CMK (cell line): Measurements from ENCODE around the gene PRRC2B.
"Not testable (repeated sequence)": the region's sequence is repeated elsewhere in the genome, so short reads cannot be mapped to it uniquely, and the experiment has no call there.

ENCODE experiments used
- DNase-seq: peaks from one replicate; pipeline ENCODE4 v3.0.0-alpha.2; 2010; ENCODE audit warnings: low read depth

PRRC2B gene

GRCh38 chr9:131387394-131387793, 6.5 kb upstream of the PRRC2B start:
- no peak for DNase-seq

DNA sequence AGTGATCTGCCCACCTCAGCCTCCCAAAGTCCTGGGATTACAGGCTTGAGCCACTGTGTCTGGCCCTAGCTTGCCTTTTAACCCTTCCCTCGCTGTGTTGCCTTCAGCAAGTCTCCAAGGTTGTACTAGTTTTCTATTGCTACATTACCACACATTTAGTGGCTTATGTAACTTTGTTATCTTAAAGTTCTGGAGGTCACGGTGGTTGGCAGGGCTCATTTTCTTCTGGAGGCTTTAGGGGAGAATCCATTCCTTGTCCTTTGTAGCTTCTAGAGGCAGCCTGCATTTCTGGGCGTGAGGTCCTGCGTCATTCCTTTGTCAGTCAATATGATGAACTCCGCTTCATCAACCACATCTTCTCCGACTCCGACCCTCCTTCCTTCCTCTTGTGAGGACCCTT, 2.9 kb upstream of the PRRC2B start:
- DNase-seq: no peak

- no peak for DNase-seq
Measured at GRCh38 chr9:131391504-131391903, 2.4 kb upstream of the PRRC2B start.

DNA sequence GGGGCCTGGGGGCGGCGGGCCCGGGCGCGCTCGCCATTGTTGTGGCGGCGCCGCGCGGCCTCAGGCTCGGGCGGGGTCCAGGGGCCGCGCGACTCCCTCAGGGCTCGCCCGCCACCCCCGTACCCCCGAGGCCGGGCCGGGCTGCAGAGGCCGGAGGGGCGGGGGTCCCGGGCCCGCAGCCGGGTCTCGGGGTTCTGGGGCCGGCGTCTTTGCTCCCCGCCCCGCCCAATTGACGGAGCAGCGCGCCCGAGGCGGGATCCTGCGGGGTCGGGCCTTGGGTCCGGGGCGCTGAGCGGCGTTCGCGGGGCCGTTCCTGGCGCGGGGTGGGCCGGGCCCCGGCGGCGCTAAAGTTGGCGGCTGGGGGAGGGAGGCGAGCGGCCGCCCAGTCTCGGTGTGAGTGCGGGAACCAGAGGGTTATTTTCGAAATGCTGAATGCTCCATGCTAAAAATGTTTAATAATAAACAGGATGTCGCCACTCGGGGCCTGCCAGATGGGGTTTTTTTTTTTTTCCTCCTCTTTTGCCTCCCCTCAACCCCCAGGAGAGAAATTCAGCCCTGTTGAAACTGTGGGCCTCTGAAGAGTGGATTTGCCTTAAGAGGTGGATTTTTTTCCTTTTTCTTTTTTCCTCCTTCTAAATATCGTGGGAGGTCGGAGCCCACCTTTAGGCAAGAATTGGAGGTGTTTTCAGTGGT, 724 bp downstream of the PRRC2B start:
- no peak for DNase-seq

DNA sequence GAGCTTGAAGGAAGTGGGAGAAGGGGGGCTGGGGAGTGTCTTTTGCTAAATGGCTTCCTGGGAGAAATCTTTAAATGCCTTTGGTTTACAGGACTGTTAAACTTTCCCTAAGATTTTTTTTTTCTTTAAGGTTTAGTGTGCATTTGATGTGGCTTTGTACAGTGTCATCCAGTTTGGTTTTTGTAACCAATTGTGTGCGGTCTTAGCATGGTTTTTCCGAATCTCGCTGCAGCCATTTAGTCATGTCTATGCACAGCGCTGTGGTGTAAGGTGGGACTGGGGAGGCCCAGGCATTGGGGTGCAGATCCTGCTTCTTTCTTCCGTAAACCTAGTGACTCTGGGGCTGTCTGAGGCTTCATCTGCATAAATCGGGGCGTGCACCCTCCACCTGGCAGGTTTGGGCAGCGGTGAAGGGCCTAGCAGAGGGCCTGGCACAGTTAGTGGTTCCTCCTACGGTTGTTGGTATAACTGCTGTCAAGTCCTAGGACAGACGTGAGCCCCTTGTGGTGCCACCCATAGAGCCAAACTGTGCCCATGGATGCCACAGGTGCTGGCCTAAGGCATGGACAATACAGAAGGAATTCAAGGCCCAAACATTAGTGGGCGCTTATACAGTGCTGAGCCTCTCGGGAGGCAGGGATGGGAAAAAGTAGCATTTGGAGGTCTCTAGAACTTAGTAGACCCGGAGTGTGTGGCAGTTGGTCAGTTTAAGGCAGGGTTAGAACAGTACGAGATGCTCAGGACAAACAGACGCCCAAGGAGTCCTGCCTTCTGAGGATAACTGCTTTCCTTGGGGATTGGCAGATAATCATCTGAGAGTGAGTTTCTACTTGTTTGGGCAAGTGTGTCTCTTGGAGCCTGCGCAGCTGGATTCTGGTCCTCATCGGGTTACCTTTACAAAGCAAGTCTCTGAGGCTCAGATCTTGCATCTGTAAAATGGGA, 1.5 kb downstream of the PRRC2B start:
- DNase-seq: no peak

GRCh38 chr9:131396099-131396479, 2.2 kb downstream of the PRRC2B start:
- DNase-seq: not testable (repeated sequence)

DNA sequence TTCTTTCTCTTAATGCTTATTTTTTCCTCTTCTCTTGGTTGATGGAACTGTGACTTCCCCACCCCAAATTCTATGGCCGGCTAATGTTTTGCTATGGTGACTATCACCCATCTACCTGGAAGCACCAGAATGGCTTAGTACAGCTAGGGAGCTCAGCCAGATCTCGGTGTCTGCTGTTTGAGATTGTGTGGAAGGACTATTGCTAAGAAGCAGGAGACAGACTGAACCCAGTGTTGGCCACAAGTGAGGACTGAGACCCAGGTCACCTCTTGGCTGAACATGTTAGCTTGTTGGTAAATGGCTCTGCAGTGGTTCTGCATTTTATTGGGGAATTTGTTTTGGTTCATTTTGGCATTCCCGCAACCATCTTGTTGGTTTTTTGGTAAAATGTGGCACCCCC, 2.7 kb downstream of the PRRC2B start:
- DNase-seq: no peak

DNA sequence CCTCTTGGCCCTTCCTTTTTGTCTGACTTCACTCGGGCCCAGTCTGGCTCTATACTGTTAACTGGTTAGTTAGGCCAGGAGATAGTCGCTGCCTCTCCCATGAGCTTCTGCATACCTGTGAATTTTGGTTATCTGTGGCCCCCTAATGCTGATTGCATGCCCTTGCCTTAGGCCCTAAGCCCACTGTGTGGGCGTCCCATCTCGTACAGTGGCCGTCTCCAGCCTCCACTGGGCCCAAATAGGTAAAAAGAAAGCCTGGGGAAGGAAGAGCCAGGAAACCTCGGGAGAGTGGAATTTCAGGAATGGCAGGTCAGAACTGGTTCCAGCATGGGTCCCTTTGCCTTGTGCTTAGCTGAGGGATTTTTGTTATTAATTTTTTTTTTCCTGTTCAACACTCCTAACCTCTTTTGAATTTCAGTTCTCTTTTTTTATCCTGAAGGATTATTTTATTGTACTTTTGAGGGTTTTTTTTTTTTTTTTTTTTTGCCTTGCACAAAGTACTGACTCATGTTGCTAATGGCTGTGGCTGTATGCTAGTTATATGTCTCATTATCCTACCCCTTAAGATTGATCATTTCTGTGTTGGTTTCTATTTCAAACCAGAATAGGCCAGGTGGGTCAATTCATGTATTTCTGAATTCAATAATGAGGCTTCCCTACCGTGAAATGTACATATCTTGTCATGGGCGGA, 3.4 kb downstream of the PRRC2B start:
- DNase-seq: no peak

DNA sequence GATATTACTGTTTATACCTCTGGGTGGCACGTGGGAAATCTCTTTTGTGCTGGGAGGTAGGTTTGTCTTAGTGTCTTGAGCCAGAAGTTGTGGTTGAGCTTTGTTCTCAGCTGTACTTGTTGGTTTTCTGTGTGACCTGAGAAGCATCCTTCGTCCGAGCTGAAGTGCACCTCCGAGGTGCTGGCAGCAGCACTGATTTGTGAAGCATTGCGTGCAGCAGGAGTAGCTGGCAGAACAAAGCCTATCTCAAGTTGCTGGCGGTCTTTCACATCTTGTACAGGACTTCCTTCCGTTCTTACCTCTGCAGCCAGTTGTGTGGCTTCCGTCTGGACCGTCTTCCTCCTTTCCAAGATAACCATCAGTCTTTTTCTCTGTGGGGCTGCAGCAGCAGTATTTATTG, 4.3 kb downstream of the PRRC2B start:
- peak; percentile 37 for DNase-seq

DNA sequence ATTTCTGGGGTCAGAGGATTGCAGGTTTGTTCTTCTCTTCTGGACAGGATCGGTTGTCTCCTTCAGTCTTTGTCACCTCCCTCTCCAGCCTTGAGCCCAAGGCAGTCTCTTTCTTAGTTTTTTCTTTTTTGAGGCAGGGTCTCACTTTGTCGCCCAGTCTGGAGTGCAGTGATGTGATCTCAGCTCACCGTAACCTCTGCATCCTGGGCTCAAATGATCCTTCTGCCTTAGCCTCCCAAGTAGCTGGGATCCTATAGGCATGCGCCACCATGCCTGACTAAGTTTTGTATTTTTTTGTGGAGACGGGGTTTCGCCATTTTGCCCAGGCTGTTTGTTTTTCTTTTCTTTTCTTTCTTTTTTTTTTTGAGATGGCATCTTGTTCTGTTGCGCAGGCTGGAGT, 6.1 kb downstream of the PRRC2B start:
- no peak for DNase-seq

GRCh38 chr9:131400627-131401026, 6.7 kb downstream of the PRRC2B start:
- DNase-seq: no peak

DNA sequence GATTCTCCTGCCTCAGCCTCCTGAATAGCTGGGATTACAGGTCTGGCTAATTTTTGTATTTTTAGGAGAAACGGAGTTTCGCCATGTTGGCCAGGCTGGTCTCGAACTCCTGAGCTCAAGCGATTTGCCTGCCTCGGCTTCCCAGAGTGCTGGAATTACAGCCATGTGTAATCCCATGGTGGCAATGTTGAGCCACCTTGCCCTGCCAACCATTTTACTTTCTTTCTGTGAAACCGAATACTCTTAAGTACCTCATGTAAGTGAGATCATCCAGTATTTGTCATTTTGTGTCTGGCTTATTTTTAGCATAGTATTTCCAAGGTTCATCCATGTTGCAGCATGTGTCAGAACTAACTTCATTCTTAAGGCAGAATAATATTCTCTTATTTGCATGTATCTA, 8.2 kb downstream of the PRRC2B start:
- no peak for DNase-seq

DNA sequence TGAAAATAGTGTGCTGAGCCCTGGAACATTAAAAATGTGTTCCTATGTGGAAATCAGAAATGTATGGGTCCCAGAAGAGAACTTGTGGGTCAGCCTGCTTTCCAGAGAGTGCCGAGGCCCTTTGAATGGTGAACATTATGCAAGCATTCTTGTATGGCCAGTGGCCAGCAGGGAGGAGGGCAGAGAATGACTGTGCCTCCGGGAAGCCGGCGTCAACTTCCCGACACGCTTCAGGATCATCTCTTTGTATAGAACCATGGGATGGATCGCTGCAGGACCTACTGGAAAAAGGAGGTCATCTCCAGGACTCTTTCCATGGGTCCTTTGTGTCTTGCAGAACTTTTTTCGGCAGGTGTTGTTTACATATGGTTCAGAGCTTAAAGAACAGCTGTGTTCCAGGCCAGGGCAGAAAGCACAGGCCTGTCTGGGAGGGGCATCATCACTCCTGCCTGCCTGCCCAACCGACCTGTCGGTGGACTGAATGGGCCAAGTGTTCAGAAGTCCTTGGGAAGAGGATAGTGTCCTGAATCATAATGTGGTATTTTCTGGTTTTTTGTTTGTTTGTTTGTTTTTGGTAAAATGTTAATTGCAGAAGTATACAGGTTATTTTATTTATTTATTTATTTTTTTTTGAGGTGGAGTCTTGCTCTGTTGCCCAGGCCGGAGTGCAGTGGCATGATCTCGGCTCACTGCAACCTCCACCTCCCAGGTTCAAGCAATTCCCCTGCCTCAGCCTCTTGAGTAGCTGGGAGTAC, 9.0 kb downstream of the PRRC2B start:
- DNase-seq: no peak

DNA sequence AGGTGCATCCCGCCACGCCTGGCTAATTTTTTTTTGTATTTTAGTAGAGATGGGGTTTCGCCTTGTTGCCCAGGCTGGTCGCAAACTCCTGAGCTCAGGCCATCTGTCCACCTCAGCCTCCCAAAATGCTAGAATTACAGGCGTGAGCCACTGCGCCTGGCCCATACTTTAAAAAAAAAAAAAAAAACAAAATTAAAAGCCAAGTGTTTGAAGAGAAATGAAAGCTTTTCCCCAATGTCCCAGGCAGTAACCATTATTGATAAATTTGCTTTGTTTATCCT, 9.5 kb downstream of the PRRC2B start:
- DNase-seq: no peak

- DNase-seq: no peak
Measured at GRCh38 chr9:131404581-131404980, 10.7 kb downstream of the PRRC2B start.

DNA sequence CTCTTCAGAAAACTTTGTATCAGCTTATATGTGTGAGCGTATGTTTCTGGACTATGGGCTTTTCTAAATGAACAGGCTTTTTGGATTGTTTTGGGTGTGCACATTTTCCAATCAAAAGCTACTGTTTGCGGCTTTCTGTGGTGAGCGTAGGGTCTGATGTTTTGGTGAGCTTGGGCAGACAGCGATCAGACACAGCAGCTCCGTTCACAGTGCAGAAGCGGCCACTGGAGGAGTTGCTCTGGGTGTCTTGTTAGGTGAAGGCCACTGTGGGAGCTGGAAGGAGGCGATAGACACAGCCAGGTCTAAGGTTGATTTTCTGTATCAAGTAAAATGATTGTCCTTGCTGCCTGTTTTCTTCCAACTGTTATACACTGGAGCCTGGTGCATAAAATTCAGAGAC, 11.1 kb downstream of the PRRC2B start:
- DNase-seq: no peak

GRCh38 chr9:131405428-131405827, 11.5 kb downstream of the PRRC2B start:
- DNase-seq: no peak

GRCh38 chr9:131405858-131406537, 12.1 kb downstream of the PRRC2B start:
- no peak for DNase-seq

DNA sequence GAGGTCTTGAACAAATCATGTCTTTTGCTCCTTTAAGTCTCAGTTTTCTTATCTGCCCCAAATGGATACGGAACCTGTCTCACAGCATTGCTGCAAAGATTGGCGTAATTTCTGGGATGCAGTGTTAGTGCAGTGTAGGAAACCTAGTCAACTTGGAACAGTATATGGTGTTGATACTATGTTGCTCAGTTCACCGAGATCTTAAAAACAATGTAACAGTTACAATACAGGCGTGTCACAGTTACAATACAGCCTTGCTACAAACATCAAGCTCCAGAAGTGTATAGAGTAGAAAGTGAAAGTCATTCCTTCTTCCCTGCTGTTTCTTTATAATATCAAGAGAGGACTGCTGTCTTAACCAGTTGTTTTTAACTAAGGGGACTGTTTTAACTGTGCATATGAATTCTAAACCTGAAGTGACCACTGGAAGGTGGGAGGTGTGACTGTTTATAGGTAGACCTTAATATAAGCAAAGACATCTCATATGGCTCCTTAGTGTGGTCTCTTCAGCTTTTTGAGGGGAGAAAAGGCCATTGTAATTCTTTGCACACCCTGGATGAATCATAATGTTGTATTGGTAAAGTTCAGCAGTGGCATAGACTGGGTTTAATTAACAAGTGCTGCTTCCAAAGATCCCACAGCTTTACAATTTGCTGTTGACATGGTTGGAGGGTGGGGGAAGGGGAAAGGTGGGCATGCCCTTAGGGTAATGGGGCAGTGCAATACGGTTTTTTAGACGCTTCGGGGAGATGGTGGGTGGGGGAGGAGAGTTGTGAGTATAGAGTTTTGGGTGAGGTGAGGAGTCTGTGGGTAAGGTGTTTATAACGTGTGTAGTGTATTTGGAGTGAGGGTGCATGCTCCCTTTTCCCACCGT, 12.9 kb downstream of the PRRC2B start:
- no peak for DNase-seq

DNA sequence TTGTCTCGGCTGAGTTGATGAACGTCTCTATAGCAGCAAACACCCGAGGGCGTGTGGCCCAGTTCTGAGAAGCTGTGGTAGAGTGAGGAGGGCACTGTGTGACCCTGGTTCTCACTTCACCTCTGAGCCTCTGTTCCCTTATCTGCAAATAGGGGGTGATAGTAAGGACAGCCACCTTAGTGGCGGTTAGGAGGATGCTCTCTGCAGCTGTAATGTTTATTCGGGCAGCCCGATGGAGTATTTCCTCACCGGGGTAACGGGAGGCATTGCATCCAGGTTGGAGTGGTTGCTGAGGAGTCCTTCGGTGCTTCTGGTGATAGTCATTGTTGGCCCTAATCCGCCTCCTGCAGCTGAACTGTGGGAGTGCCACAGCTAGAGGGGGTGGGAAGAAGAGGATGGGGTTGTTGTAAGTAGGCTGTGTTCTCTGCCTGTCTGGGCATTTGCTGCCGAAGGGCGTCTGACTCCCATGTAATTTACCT, 13.9 kb downstream of the PRRC2B start:
- DNase-seq: no peak
